SH-SY5Y (cell line): ENCODE measurements around the gene CNGB1.

ENCODE experiments used
- GATA2 ChIP-seq: IDR thresholded peaks from 2 replicates; pipeline ENCODE4 v1.6.1; 2011; ENCODE audit warnings: mild to moderate bottlenecking, low read depth, low read length
- GATA3 ChIP-seq: IDR thresholded peaks from 2 replicates; pipeline ENCODE4 v1.6.1; 2011; ENCODE audit warnings: low read depth, mild to moderate bottlenecking, low read length, moderate library complexity

- TF ChIP-seq GATA3 (no peak), GATA2 (peak; percentile 67)
Measured at GRCh38 chr16:57946181-57946801, 24.6 kb downstream of the CNGB1 start.
